DOHH2 (cell line): ENCODE data around the gene ACSL1.

Experiments
- H3F3A ChIP-seq: fragments of 200-600 bp; sonication (generic), shearing (Covaris generic); 2 replicates; pipeline ENCODE4 v1.6.0; 2016; ENCODE audit warnings: antibody characterized with exemption, mild to moderate bottlenecking; ENCODE audit not compliant: control insufficient read depth, insufficient read depth
- H3K27ac ChIP-seq: fragments of 200-600 bp; sonication (generic); 2 replicates; pipeline ENCODE4 v1.5.1; 2014; ENCODE audit warnings: low read depth, mild to moderate bottlenecking, low read length, moderate library complexity
- H3K27me3 ChIP-seq: fragments of 200-600 bp; sonication (generic); 2 replicates; pipeline ENCODE4 v1.6.1; 2014; ENCODE audit warnings: mild to moderate bottlenecking, low read length, mixed read lengths; ENCODE audit not compliant: control insufficient read depth
- H3K36me3 ChIP-seq: fragments of 200-600 bp; sonication (generic); 2 replicates; pipeline ENCODE4 v1.6.1; 2014; ENCODE audit warnings: mild to moderate bottlenecking, low read length, moderate library complexity, mixed read lengths; ENCODE audit not compliant: control insufficient read depth
- H3K4me1 ChIP-seq: fragments of 200-600 bp; sonication (generic); 2 replicates; pipeline ENCODE4 v1.6.1; 2014; ENCODE audit warnings: mild to moderate bottlenecking, low read length, mixed read lengths; ENCODE audit not compliant: control insufficient read depth
- H3K4me2 ChIP-seq: fragments of 200-600 bp; sonication (generic); 2 replicates; pipeline ENCODE4 v1.6.0; 2014; ENCODE audit warnings: mild to moderate bottlenecking, low read length, moderate library complexity
- H3K4me3 ChIP-seq: fragments of 200-600 bp; sonication (generic); 2 replicates; pipeline ENCODE4 v1.5.1; 2014; ENCODE audit warnings: mild to moderate bottlenecking, low read length, mixed read lengths
- H3K79me2 ChIP-seq: fragments of 200-600 bp; sonication (generic); 2 replicates; pipeline ENCODE4 v1.6.1; 2014; ENCODE audit warnings: mild to moderate bottlenecking, low read length, mixed read lengths; ENCODE audit not compliant: control insufficient read depth
- H3K9me2 ChIP-seq: fragments of 200-600 bp; sonication (generic); replicated peaks from 2 replicates; pipeline ENCODE4 v1.6.1; 2014; ENCODE audit warnings: mild to moderate bottlenecking, low read length, mixed read lengths; ENCODE audit not compliant: control insufficient read depth
- H3K9me3 ChIP-seq: fragments of 200-600 bp; sonication (generic); 2 replicates; pipeline ENCODE4 v1.6.1; 2014; ENCODE audit warnings: antibody characterized with exemption, low read length, mixed read lengths; ENCODE audit not compliant: control insufficient read depth, insufficient read depth
- H4K20me1 ChIP-seq: fragments of 200-600 bp; sonication (generic); 2 replicates; pipeline ENCODE4 v1.6.0; 2014; ENCODE audit warnings: low read depth, mild to moderate bottlenecking, antibody characterized with exemption, low read length, moderate library complexity; ENCODE audit not compliant: control insufficient read depth, insufficient read depth
- CTCF ChIP-seq: fragments of 200-600 bp; sonication (generic); IDR thresholded peaks from one replicate; pipeline ENCODE4 v1.5.1; 2014; ENCODE audit warnings: antibody characterized with exemption, mild to moderate bottlenecking, low read depth, low read length; ENCODE audit not compliant: poor library complexity, severe bottlenecking
- EZH2phosphoT487 ChIP-seq: fragments of 200-600 bp; sonication (generic); IDR thresholded peaks from 2 replicates; pipeline ENCODE4 v1.6.1; 2017; ENCODE audit warnings: borderline replicate concordance, mild to moderate bottlenecking, antibody characterized with exemption, low read length, moderate library complexity, mixed read lengths

Gene ACSL1

GRCh38 chr4:184792334-184792733 lies 33.4 kb downstream of the ACSL1 start:
- no peaks in the 10 kb centered on the region for H3K27me3 ChIP-seq
- TF ChIP-seq EZH2phosphoT487 = no peak
- TF ChIP-seq CTCF = no peak
- H3K36me3 ChIP-seq = peaks cover 10% of the 10 kb centered on the region; the same call in 1 of the 2 replicates
- no peaks in the 10 kb centered on the region for H3F3A ChIP-seq
- H3K4me3 ChIP-seq = no peak overlapping the region
- H4K20me1 ChIP-seq = no peaks in the 10 kb centered on the region
- H3K9me2 ChIP-seq = no peaks in the 10 kb centered on the region
- no peak overlapping the region for H3K4me2 ChIP-seq
- no peaks in the 10 kb centered on the region for H3K9me3 ChIP-seq
- no peaks in the 10 kb centered on the region for H3K79me2 ChIP-seq
- no peak overlapping the region for H3K27ac ChIP-seq
- H3K4me1 ChIP-seq = no peaks in the 10 kb centered on the region

GRCh38 chr4:184790826-184791225 lies 34.9 kb downstream of the ACSL1 start:
- Histone ChIP-seq H3K4me3 (no peak overlapping the region), H3K9me2 (no peaks in the 10 kb centered on the region), H4K20me1 (no peaks in the 10 kb centered on the region), H3F3A (no peaks in the 10 kb centered on the region), H3K27me3 (no peaks in the 10 kb centered on the region), H3K4me2 (no peak overlapping the region), H3K79me2 (no peaks in the 10 kb centered on the region), H3K27ac (no peak overlapping the region), H3K9me3 (no peaks in the 10 kb centered on the region), H3K36me3 (peaks cover 13% of the 10 kb centered on the region; the same call in 1 of the 2 replicates), H3K4me1 (no peaks in the 10 kb centered on the region)
- TF ChIP-seq CTCF (no peak), EZH2phosphoT487 (no peak)

GRCh38 chr4:184787766-184788503 lies 37.8 kb downstream of the ACSL1 start:
- H4K20me1 ChIP-seq = no peaks in the 10 kb centered on the region
- no peaks in the 10 kb centered on the region for H3K79me2 ChIP-seq
- no peak for TF ChIP-seq CTCF
- TF ChIP-seq EZH2phosphoT487 = no peak
- H3K27me3 ChIP-seq = no peaks in the 10 kb centered on the region
- no peaks in the 10 kb centered on the region for H3K9me3 ChIP-seq
- H3K4me2 ChIP-seq = no peak overlapping the region
- H3K36me3 ChIP-seq = peaks cover 19% of the 10 kb centered on the region; the same call in 1 of the 2 replicates
- H3K4me1 ChIP-seq = no peaks in the 10 kb centered on the region
- no peaks in the 10 kb centered on the region for H3K9me2 ChIP-seq
- H3F3A ChIP-seq = no peaks in the 10 kb centered on the region
- H3K27ac ChIP-seq = no peak overlapping the region
- no peak overlapping the region for H3K4me3 ChIP-seq
